Measurements from ENCODE around the gene SET. TPM values are rescaled to one million over a fixed set of nuclear protein-coding genes. Genes with fewer than 3 reads are reported as not detected.
"Not testable (repeated sequence)": the region's sequence is repeated elsewhere in the genome, so short reads cannot be mapped to it uniquely, and the experiment has no call there.

Gene SET
- total RNA-seq, 5 donors from 2014 or later (not counting 1 experiment from before 2014, with no cell fraction given), result 239 to 279 (median 252) TPM

GRCh38 chr9:128653908-128654307 lies 35.1 kb upstream of the SET start:
- DNase-seq (no peak), ATAC-seq (replicated peaks in 1 of 4) (no peak)
- Histone ChIP-seq H3K27ac (ENCODE audit: low read length) (no peak overlapping the region), H3K9me3 (no peaks in the 10 kb centered on the region), H3K4me3 (ENCODE audit: control insufficient read depth in 1 of 2, extremely low read depth in 1 of 2, low read length in 1 of 2) (no peak overlapping the region), H3K36me3 (ENCODE audit: control insufficient read depth in 2 of 2, extremely low read depth in 1 of 2, insufficient read depth in 1 of 2, low read length in 1 of 2) (no peaks in the 10 kb centered on the region), H3K27me3 (replicated peaks in 1 of 2; ENCODE audit: control insufficient read depth in 2 of 2, extremely low read depth in 1 of 2, insufficient read depth in 2 of 2, low read length in 1 of 2) (peaks cover 0 to 2% of the 10 kb centered on the region in 2 experiments), H3K4me1 (ENCODE audit: control insufficient read depth in 1 of 2, extremely low read depth in 1 of 2, insufficient read depth in 2 of 2, low read length in 2 of 2) (peaks cover 0 to 18% of the 10 kb centered on the region in 2 experiments)
- CTCF ChIA-PET, result interaction anchor here in 1 of 2 donors (0.7 kb wide), 1 partner anchor 28 kb away, joined by 8 read pairs; no protein-coding TSS in a partner anchor
- no peaks in the 10 kb centered on the region for H3K27me3 Mint-ChIP-seq
- no peaks in the 10 kb centered on the region for H3K9me3 Mint-ChIP-seq
- POLR2A ChIA-PET, result interaction anchor here in 1 of 2 donors (0.6 kb wide), 1 partner anchor 131 kb away, joined by 3 read pairs; no protein-coding TSS in a partner anchor
- peaks cover 0 to 7% (median 6%) of the 10 kb centered on the region in 3 donors for H3K4me1 Mint-ChIP-seq
- no peak overlapping the region for H3K27ac Mint-ChIP-seq
- H3K4me3 Mint-ChIP-seq, result peak overlapping the region in 1 of 3 donors; percentile 88
- WGBS (ENCODE audit: insufficient coverage), result 95% methylated on average over 2 of the region's 8 CpGs
- H3K36me3 Mint-ChIP-seq, result no peaks in the 10 kb centered on the region

DNA sequence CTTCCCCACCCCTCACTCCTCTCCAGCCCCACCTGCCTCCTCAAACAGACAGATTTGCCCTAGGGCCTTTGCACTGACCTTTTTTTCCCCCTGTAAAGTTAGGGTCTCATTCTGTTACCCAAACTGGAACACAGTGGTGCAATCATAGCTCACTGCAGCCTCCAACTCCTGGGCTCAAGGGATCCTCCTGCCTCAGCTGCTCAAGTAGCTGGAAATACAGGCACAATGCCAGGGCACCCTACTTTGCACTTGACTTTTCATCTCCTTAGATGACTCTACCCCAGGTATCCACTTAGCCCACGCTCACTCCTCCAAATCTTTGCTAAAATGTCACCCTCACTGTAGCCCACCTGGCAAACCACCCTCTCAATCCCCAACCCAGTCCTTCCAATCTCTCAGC lies 34.5 kb upstream of the SET start:
- Mint-ChIP-seq H3K4me3 (peak overlapping the region; percentile 43 to 88 (median 63)), H3K9me3 (no peaks in the 10 kb centered on the region), H3K36me3 (no peaks in the 10 kb centered on the region), H3K27me3 (no peaks in the 10 kb centered on the region), H3K4me1 (peaks cover 0 to 7% (median 6%) of the 10 kb centered on the region in 3 donors), H3K27ac (no peak overlapping the region)
- Histone ChIP-seq H3K36me3 (ENCODE audit: control insufficient read depth in 2 of 2, extremely low read depth in 1 of 2, insufficient read depth in 1 of 2, low read length in 1 of 2) (no peaks in the 10 kb centered on the region), H3K4me1 (ENCODE audit: control insufficient read depth in 1 of 2, extremely low read depth in 1 of 2, insufficient read depth in 2 of 2, low read length in 2 of 2) (peaks cover 0 to 18% of the 10 kb centered on the region in 2 experiments), H3K27me3 (replicated peaks in 1 of 2; ENCODE audit: control insufficient read depth in 2 of 2, extremely low read depth in 1 of 2, insufficient read depth in 2 of 2, low read length in 1 of 2) (peaks cover 0 to 3% of the 10 kb centered on the region in 2 experiments), H3K27ac (ENCODE audit: low read length) (no peak overlapping the region), H3K4me3 (ENCODE audit: control insufficient read depth in 1 of 2, extremely low read depth in 1 of 2, low read length in 1 of 2) (no peak overlapping the region), H3K9me3 (no peaks in the 10 kb centered on the region)
- DNase-seq (no peak), ATAC-seq (replicated peaks in 1 of 4) (no peak)
- POLR2A ChIA-PET, result interaction anchor here in 1 of 2 donors (0.5 kb wide), 1 partner anchor 94 kb away, joined by 5 read pairs; no protein-coding TSS in a partner anchor
- 92% methylated on average over 1 of the region's 1 CpG for WGBS (ENCODE audit: insufficient coverage)
- CTCF ChIA-PET, result interaction anchor here in 1 of 2 donors (0.5 kb wide), 1 partner anchor 220 kb away, joined by 4 read pairs; no protein-coding TSS in a partner anchor

- WGBS (ENCODE audit: insufficient coverage), result under 1% methylated on average over 77 of the region's 86 CpGs
- ChIA-PET CTCF (interaction anchor here in 1 of 2 donors (0.6 kb wide), 1 partner anchor 361 kb away, joined by 3 read pairs; no protein-coding TSS in a partner anchor), POLR2A (no interaction called here)
- H3K9me3 ChIP-seq, result no peaks in the 10 kb centered on the region
- Mint-ChIP-seq H3K27me3 (no peaks in the 10 kb centered on the region), H3K4me3 (peak within 1 kb of the TSS; percentile 88 to 93 (median 88)), H3K36me3 (no peaks in the 10 kb centered on the region), H3K27ac (peak within 1 kb of the TSS; percentile 100), H3K4me1 (peaks cover 0 to 7% (median 6%) of the 10 kb centered on the region in 3 donors), H3K9me3 (no peaks in the 10 kb centered on the region)
- peak within 1 kb of the TSS; percentile 98 for H3K27ac ChIP-seq (ENCODE audit: low read length)
- H3K4me1 ChIP-seq (ENCODE audit: control insufficient read depth in 1 of 2, extremely low read depth in 1 of 2, insufficient read depth in 2 of 2, low read length in 2 of 2), result peaks cover 0 to 18% of the 10 kb centered on the region in 2 experiments
- DNase-seq (peak; percentile 89 to 99 (median 95)), ATAC-seq (replicated peaks in 1 of 4) (peak; percentile 98)
- no peaks in the 10 kb centered on the region for H3K36me3 ChIP-seq (ENCODE audit: control insufficient read depth in 2 of 2, extremely low read depth in 1 of 2, insufficient read depth in 1 of 2, low read length in 1 of 2)
- peak within 1 kb of the TSS; percentile 83 to 95 for H3K4me3 ChIP-seq (ENCODE audit: control insufficient read depth in 1 of 2, extremely low read depth in 1 of 2, low read length in 1 of 2)
- H3K27me3 ChIP-seq (replicated peaks in 1 of 2; ENCODE audit: control insufficient read depth in 2 of 2, extremely low read depth in 1 of 2, insufficient read depth in 2 of 2, low read length in 1 of 2), result peaks cover 0 to 3% of the 10 kb centered on the region in 2 experiments
Measured at GRCh38 chr9:128656416-128657343, 32.3 kb upstream of the SET start, which contains the start of gene DYNC2I2. TSS of gene DYNC2I2 (minus strand) at chr9:128656847. CDS start at chr9:128656726, 121 bp downstream.

DNA sequence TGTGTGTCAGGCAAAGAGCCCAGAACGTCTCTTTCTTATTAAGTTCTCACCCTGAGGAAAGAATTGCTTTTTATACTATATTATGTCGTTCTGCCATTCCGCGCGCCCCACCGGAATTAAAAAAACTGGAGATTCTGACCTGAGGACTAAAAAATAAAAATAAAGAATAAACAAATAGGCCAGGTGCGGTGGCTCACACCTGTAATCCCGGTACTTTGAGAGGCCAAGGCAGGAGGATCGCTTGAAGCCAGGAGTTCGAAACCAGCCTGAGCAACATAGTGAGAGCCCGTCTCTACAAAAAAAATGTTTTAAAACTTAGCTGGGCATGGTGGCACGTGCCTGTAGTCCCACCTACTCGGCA lies 31.7 kb upstream of the SET start:
- CTCF ChIA-PET, result no interaction called here
- WGBS (ENCODE audit: insufficient coverage), result 100% methylated on average over 4 of the region's 13 CpGs
- peaks cover 0 to 18% of the 10 kb centered on the region in 2 experiments for H3K4me1 ChIP-seq (ENCODE audit: control insufficient read depth in 1 of 2, extremely low read depth in 1 of 2, insufficient read depth in 2 of 2, low read length in 2 of 2)
- H3K27ac ChIP-seq (ENCODE audit: low read length), result peak overlapping the region; percentile 98
- DNase-seq (no peak), ATAC-seq (replicated peaks in 1 of 4) (no peak)
- Mint-ChIP-seq H3K27me3 (no peaks in the 10 kb centered on the region), H3K4me3 (peak overlapping the region; percentile 88 to 93 (median 88)), H3K9me3 (no peaks in the 10 kb centered on the region), H3K36me3 (no peaks in the 10 kb centered on the region), H3K27ac (peak overlapping the region; percentile 100), H3K4me1 (peaks cover 0 to 7% (median 6%) of the 10 kb centered on the region in 3 donors)
- no peaks in the 10 kb centered on the region for H3K9me3 ChIP-seq
- H3K27me3 ChIP-seq (replicated peaks in 1 of 2; ENCODE audit: control insufficient read depth in 2 of 2, extremely low read depth in 1 of 2, insufficient read depth in 2 of 2, low read length in 1 of 2), result peaks cover 0 to 3% of the 10 kb centered on the region in 2 experiments
- no peaks in the 10 kb centered on the region for H3K36me3 ChIP-seq (ENCODE audit: control insufficient read depth in 2 of 2, extremely low read depth in 1 of 2, insufficient read depth in 1 of 2, low read length in 1 of 2)
- peak overlapping the region; percentile 83 to 95 for H3K4me3 ChIP-seq (ENCODE audit: control insufficient read depth in 1 of 2, extremely low read depth in 1 of 2, low read length in 1 of 2)
- POLR2A ChIA-PET, result no interaction called here

DNA sequence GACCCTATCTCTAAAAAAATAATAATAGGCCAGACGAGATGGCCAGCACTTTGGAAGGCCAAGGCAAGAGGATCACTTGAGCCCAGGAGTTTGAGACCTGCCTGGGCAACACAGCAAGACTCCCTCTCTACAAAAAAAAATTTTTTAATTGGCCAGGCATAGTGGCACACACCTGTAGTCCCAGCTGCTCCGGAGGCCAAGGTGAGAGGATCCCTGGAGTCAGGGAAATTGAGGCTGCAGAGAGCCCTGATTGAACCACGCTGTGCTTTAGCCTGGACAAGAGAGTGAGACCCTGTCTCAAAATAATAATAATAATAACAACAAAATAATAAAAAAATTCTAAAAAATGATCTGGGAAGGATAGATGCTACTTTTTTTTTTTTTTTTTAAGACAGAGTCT lies 31.2 kb upstream of the SET start:
- WGBS (ENCODE audit: insufficient coverage), result no CpG with 5 or more reads among the region's 3 CpGs
- peak overlapping the region in 2 of 3 donors; percentile 88 for H3K4me3 Mint-ChIP-seq
- peaks cover 0 to 7% (median 6%) of the 10 kb centered on the region in 3 donors for H3K4me1 Mint-ChIP-seq
- H3K27me3 Mint-ChIP-seq, result no peaks in the 10 kb centered on the region
- no peak overlapping the region for H3K27ac ChIP-seq (ENCODE audit: low read length)
- H3K27me3 ChIP-seq (replicated peaks in 1 of 2; ENCODE audit: control insufficient read depth in 2 of 2, extremely low read depth in 1 of 2, insufficient read depth in 2 of 2, low read length in 1 of 2), result peaks cover 0 to 3% of the 10 kb centered on the region in 2 experiments
- peak overlapping the region in 1 of 2 donors; percentile 100 for H3K27ac Mint-ChIP-seq
- POLR2A ChIA-PET, result no interaction called here
- H3K9me3 ChIP-seq, result no peaks in the 10 kb centered on the region
- H3K36me3 Mint-ChIP-seq, result no peaks in the 10 kb centered on the region
- H3K9me3 Mint-ChIP-seq, result no peaks in the 10 kb centered on the region
- DNase-seq, result no peak
- H3K4me3 ChIP-seq (ENCODE audit: control insufficient read depth in 1 of 2, extremely low read depth in 1 of 2, low read length in 1 of 2), result no peak overlapping the region
- no peaks in the 10 kb centered on the region for H3K36me3 ChIP-seq (ENCODE audit: control insufficient read depth in 2 of 2, extremely low read depth in 1 of 2, insufficient read depth in 1 of 2, low read length in 1 of 2)
- CTCF ChIA-PET, result no interaction called here
- H3K4me1 ChIP-seq (ENCODE audit: control insufficient read depth in 1 of 2, extremely low read depth in 1 of 2, insufficient read depth in 2 of 2, low read length in 2 of 2), result peaks cover 0 to 18% of the 10 kb centered on the region in 2 experiments
- no peak for ATAC-seq (replicated peaks in 1 of 4)

DNA sequence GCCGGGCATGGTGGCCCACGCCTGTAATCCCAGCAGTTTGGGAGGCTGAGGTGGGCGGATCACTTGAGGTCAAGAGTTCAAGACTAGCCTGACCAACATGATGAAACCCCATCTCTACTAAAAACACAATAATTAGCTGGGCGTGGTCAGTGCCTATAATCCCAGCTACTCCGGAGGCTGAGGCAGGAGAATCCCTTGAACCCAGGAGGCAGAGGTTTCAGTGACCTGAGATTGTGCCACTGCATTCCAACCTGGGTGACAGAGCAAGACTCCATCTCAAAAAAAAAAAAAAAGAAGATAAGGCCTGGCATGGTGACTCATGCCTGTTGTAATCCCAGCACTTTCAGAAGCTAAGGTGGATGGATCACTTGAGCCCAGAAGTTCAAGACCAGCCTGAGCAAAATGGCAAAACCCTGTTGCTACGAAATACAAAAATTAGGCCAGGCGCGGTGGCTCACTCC lies 22.5 kb upstream of the SET start:
- H3K27ac Mint-ChIP-seq; POLR2A ChIA-PET; H3K36me3 Mint-ChIP-seq; ATAC-seq (replicated peaks in 1 of 4); H3K27me3 Mint-ChIP-seq; H3K9me3 Mint-ChIP-seq; H3K36me3 ChIP-seq (ENCODE audit: control insufficient read depth in 2 of 2, extremely low read depth in 1 of 2, insufficient read depth in 1 of 2, low read length in 1 of 2); H3K4me1 Mint-ChIP-seq; CTCF ChIA-PET; H3K4me3 Mint-ChIP-seq; H3K4me3 ChIP-seq (ENCODE audit: control insufficient read depth in 1 of 2, extremely low read depth in 1 of 2, low read length in 1 of 2); H3K4me1 ChIP-seq (ENCODE audit: control insufficient read depth in 1 of 2, extremely low read depth in 1 of 2, insufficient read depth in 2 of 2, low read length in 2 of 2); H3K9me3 ChIP-seq; H3K27ac ChIP-seq (ENCODE audit: low read length); DNase-seq; H3K27me3 ChIP-seq (replicated peaks in 1 of 2; ENCODE audit: control insufficient read depth in 2 of 2, extremely low read depth in 1 of 2, insufficient read depth in 2 of 2, low read length in 1 of 2): not testable (repeated sequence)
- no CpG with 5 or more reads among the region's 8 CpGs for WGBS (ENCODE audit: insufficient coverage)

All from T-cell (primary cell).